HepG2 (cell line): Measurements from ENCODE around the gene SEC24B.

Source experiments
- PHF8 ChIP-seq: sonication (generic); formaldehyde crosslinking; IDR thresholded peaks from 2 replicates; pipeline ENCODE4 v1.5.0; 2020; ENCODE audit warnings: missing genetic modification reagents
- TCF7 ChIP-seq: sonication (generic); IDR thresholded peaks from 2 replicates; pipeline ENCODE4 v1.6.1; 2016; ENCODE audit warnings: antibody characterized with exemption, low read depth
- ZNF589 ChIP-seq: sonication (generic); formaldehyde crosslinking; conservative IDR thresholded peaks from 2 replicates; pipeline ENCODE4 v1.8.0; 2022; ENCODE audit warnings: mild to moderate bottlenecking, moderate library complexity, missing genetic modification reagents
- TF ChIP-seq, protein P1 (sequence below): sonication (generic); formaldehyde crosslinking; IDR thresholded peaks from 2 replicates; pipeline ENCODE4 v1.5.0; 2020; ENCODE audit warnings: mild to moderate bottlenecking, missing genetic modification reagents, moderate library complexity

DNA sequence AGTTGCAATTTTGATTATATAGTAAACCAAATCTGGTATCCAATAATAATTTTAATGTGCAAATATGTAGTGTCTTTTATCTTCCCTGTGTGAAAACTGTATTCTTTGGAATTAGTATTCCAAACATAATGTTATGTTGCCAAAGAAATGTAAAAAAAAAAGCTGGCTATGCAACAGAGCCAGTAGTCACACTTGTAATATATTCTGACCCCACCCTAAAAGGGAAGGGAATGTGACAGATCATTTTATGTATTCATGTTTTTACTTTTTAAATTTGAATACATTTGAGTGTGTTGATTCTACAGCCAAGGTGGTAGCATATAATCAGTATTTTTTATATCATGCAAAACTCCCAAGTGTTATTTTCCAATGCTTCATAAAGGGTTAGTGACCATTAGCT lies 98.6 kb downstream of the SEC24B start:
- TF ChIP-seq, protein P1, sequence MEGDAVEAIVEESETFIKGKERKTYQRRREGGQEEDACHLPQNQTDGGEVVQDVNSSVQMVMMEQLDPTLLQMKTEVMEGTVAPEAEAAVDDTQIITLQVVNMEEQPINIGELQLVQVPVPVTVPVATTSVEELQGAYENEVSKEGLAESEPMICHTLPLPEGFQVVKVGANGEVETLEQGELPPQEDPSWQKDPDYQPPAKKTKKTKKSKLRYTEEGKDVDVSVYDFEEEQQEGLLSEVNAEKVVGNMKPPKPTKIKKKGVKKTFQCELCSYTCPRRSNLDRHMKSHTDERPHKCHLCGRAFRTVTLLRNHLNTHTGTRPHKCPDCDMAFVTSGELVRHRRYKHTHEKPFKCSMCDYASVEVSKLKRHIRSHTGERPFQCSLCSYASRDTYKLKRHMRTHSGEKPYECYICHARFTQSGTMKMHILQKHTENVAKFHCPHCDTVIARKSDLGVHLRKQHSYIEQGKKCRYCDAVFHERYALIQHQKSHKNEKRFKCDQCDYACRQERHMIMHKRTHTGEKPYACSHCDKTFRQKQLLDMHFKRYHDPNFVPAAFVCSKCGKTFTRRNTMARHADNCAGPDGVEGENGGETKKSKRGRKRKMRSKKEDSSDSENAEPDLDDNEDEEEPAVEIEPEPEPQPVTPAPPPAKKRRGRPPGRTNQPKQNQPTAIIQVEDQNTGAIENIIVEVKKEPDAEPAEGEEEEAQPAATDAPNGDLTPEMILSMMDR = no peak
- TF ChIP-seq PHF8 (CRISPR knock-in tag) = no peak
- no peak for TF ChIP-seq ZNF589
- TF ChIP-seq TCF7 = no peak
